HG02884 (cell line): ENCODE results near the gene CARMIL3.
"Not testable (repeated sequence)": the region's sequence is repeated elsewhere in the genome, so short reads cannot be mapped to it uniquely, and the experiment has no call there.

Experiments used
- ATAC-seq: cut with Tn5 transposase; IDR thresholded peaks from one replicate; pipeline ENCODE4 v1.9.1; 2021; ENCODE audit warnings: mild to moderate bottlenecking, moderate library complexity; ENCODE audit not compliant: unreplicated experiment

Gene CARMIL3

DNA sequence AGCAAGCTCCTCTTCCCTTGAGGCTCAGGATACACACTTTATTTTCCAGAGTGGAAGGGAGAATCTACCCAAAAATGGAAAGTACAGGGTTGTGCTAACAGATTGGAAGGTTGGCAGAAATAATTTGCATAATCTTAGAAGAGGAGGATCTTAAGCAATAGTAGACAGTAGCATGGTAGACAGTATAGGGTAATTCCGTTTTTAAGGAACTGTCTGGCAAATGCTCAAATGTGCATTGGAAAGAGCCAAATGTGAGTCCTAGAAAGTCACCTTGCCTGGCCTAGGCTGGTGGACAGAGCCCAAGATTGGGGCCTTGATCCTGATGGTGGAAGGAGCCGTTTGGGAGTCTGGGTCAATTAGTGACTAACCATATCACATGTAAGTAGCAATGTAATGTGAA, 13.1 kb upstream of the CARMIL3 start:
- ATAC-seq: no peak

DNA sequence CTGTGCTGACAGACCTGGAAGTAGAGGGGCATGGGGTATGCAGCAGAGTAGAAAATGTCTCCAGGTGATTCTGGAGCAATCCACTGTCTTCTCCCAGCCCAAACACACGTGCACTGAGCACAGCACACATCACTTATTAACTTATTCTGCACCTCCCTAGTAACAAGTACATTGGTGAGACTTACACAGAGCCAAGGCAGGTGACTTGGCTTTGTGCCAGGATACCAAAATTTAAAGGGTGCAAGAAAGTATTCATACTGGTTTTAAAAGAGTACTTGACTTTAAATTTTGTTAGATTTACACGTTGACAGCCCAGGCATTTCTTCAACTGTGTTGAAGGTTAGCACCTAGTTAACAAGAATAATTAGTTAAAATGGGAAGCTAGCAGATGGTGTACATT, 11.1 kb upstream of the CARMIL3 start:
- no peak for ATAC-seq

DNA sequence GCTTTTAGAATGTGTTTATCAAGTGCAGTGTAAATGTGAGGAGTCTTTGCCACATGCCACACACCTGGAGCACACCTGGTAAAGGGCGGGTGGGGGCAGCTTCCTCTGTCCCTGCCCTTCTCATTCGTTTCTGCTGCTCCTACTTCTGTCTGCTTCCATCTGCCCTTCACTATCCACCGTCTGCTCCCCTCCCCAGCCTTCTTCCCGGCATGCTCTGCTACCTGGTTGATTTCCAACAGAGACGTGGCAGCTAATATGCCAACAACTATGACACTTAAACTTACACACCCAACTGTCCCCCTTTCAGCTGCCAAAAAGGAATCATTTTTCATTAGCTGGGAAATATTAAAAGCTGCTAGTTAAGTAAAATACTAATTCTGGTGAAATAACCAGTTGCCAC, 9.1 kb upstream of the CARMIL3 start:
- no peak for ATAC-seq

DNA sequence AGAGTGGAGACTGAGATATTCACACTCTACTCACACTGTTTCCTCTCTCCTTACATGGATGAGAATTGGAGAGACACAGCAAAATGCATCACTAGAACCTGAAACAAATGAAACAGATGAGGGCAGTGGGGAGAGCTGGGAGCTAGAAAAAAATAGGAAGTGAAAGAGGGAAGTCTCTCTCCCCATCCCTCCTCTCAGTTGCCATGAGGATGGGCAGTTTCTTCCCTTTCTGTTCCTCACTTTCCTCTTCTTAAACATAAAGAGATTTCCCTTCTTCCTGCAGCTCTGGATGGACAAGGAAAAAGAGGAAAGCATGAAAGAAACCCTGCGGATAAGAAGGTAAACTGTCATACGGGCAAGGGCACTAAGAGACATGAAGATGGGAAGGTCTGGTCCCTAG, 2.8 kb upstream of the CARMIL3 start:
- ATAC-seq: not testable (repeated sequence)

DNA sequence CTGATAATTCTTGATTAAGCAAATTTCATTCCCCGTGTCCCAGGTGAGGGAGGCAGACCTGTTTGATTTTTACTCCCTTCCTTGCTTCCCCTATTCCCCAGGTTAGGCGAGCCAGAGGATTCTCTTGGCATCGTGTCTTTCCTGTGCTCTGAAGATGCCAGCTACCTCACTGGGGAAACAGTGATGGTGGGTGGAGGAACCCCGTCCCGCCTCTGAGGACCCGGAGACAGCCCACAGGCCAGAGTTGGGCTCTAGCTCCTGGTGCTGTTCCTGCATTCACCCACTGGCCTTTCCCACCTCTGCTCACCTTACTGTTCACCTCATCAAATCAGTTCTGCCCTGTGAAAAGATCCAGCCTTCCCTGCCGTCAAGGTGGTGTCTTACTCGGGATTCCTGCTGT, 1.1 kb upstream of the CARMIL3 start:
- not testable (repeated sequence) for ATAC-seq

DNA sequence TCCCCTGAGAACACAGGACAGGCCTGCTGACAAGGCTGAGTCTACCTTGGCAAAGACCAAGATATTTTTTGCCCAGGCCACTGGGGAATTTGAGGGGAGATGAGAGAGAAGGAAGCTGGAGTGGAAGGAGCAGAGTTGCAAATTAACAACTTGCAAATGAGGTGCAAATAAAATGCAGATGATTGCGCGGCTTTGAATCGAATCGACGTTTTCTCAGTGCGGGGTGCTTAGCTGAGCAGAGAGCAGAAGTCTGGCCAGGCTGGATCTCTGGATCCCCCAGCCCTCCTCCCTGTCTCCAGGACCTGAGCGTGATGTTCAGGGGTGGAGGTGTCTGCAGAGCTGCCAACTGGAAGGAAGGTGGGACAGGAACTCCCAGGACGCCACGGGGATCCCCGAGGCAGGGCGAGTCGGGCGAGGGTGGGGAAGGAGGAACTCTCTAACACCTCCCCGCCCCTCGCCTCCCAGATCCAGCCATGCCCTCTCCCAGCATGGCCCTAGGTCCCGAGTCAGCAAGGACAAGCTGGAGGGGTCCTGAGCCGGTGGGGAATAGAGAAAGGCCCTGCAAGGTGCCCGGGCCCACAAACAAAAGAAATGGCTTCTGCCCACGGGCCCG, 527 bp upstream of the CARMIL3 start:
- ATAC-seq: no peak

DNA sequence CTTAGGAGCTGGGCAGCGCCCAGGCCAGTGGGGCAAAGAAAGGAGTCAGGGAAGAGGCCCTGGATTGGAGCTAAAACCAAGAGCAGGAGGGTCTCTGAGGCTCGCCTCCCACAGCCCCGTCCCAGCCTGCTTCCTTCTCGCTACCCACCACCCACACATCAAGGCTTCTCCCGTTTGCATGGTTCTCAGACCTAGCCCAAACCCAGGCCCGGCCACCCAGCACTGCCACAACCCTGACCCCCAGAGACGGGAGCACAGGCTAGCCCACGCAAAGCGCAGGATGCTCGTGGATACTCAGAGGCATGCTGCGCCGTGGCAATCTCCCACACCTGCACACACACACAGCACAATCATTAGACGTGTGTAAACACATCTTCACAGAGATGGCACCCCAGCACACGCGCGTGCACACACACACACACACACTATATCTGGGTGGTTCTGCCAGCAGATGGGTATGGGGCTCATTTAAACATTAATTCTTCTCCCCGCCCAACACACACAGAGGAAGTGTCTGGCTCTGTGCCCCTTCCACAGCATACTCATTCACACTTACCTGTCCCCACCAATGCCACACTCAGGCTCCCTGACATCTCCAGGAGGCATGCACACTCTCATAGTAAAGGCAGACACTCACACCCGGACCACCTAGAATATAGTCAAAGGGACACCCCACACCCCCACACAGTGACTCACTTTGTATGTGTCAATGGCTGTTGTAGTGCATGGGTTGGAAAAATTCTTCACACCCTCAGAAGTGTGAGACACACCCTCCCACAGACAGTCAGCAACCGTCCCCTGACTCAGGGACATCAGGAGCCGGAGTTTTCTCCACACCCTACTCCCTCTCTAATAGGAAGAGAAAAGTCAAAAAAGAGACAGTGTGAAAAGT, 1.1 kb downstream of the CARMIL3 start:
- no peak for ATAC-seq

DNA sequence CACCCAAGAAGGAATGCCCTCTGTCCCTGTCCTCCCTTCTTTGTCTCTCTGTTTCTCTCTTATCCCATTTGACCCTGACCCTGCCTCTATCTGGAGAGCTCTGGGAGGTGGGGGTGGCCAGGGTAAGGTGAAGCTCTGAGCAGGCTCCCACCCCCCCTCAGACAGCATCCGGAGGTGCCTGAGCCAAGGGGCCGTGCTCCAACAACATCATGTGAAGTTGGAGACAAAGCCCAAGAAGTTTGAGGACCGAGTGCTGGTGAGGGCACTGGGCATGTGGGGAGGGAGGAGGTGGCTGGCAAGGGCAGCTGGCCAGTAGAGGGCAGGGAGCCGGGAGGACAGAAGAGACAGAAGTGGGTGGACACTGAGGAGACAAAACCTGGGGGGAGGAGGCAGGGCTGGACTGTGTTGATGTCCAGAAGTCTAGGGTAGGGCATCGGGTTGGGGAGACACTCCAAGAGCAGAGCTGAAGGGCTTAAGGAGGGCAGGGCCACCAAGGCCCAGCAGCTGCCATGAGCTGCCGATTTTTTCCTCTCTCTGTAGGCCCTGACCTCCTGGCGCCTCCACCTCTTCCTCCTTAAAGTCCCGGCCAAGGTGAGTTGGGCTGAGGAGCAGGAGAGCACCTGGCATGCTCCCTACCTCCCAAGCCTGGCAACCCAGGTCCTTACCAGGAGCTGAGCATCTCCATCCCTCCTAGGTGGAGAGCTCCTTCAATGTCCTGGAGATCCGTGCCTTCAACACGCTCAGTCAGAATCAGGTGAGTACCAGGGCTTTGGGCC, 1.9 kb downstream of the CARMIL3 start:
- no peak for ATAC-seq

DNA sequence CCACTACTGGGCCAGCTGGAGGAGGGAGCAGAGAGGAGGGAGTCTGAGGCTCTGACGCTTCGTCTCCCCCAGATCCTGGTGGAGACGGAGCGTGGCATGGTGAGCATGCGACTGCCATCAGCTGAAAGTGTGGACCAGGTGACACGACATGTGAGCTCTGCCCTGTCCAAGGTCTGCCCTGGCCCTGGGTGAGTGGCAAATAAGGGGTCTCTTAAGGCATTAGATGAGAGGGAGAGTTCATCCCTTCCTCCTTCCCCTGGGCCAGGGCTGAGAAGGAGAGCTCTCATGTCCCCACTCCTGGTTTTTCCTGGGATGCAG, 2.5 kb downstream of the CARMIL3 start:
- no peak for ATAC-seq

DNA sequence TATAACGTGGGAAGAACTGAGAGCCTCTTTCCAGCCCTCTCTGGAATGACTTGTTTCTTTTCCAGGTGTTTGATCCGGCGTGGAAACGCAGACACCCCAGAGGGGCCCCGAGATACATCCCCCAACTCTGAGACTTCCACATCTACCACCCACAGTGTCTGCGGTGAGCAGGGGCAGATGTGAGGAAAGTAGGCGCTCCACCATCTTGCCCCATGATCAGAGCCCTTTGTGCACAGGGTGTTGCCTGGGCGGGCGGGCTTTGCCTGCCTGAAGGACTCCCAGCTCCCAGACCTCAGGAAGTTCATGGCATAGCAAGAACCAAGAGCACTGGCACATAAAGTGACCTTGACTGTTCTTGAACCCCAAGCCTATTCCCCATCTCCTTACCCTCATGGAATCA, 2.8 kb downstream of the CARMIL3 start:
- no peak for ATAC-seq

DNA sequence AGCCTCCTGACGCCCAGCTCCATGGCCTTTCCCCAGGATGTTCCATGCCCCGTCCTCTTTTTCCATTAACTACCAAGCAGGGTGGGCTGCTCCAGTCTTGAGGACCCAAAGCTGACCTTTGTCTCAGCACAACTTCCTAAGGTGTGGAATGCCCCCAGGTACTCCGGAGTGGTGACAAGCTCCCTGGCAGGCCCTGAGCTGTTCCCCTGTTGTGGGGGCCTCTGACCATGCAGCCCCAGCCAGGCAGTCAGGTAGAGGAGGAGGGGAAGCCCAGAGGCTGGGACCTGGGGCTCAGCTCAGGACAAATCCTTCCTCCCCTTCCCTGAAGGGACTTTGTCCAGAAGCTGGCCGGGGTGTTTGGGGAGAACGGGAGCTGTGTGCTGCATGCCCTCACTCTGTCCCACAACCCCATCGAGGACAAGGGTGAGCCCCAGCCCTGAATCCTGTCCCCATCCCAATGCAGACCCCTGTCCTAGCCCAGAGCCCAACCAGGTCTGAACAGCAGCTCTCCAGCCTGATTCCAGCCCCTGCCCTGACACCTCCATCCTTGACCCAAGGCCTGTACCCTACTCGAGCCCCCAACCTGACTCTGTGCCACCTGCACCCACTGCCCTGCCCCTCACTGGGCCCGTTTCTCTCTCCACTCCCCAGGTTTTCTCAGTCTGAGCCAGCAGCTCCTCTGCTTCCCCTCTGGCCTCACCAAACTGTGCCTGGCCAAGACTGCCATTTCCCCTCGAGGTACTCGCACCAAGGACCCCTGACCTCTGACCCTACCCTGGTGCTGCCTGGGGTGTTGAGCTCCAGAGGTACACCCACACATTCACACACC, 4.4 kb downstream of the CARMIL3 start:
- no peak for ATAC-seq

DNA sequence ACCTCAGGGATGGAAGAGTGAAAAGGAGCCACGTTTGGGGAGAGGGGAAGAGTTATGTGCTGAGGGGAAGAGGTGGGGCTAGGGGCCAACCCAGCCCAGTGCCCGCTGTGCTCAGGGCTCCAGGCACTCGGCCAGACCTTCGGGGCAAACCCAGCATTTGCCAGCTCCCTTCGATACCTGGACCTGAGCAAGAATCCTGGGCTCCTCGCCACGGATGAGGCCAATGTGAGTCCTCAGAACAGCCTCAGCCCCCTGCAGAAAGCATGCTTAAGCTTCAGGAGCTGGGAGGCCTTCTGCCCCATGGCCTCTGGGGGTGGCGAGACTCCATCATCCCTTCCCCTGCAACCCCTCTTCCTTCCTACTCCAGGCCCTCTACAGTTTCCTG, 5.0 kb downstream of the CARMIL3 start:
- no peak for ATAC-seq

DNA sequence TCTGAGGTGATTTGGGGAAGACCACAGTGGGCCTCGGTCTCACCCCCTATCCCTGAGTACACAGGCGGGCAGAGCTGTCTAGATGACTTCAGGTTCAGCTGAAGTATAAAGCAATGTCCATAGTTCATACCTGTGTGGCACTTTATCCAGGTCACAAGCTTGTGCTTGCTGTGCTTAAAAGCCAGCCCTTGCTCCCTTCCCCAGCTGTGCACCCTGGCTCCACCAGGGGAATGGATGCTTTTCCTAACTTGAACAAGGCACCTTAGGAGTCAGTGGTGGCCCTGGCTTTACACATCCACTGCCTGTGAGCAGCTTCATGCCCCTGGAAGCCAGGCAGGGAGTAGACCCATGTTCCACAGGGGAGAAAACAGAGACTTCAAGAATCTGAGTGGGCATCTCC, 5.5 kb downstream of the CARMIL3 start:
- ATAC-seq: no peak

DNA sequence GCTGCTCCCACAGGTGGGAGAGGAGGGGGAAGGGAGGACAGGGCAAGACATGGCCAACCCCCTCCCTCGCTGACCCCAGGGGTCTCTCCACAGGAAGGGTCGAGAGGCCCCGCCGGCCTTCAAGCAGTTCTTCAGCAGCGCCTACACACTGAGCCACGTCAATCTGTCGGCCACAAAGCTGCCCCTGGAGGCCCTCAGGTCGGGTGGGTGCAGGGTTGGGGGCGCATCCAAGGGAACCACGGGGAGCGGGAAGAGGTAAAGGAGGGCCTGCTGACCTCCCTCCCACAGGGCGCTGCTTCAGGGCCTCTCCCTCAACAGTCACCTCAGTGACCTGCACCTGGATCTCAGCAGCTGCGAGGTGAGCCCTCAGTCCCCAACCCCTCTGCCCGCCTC, 6.1 kb downstream of the CARMIL3 start:
- no peak for ATAC-seq

DNA sequence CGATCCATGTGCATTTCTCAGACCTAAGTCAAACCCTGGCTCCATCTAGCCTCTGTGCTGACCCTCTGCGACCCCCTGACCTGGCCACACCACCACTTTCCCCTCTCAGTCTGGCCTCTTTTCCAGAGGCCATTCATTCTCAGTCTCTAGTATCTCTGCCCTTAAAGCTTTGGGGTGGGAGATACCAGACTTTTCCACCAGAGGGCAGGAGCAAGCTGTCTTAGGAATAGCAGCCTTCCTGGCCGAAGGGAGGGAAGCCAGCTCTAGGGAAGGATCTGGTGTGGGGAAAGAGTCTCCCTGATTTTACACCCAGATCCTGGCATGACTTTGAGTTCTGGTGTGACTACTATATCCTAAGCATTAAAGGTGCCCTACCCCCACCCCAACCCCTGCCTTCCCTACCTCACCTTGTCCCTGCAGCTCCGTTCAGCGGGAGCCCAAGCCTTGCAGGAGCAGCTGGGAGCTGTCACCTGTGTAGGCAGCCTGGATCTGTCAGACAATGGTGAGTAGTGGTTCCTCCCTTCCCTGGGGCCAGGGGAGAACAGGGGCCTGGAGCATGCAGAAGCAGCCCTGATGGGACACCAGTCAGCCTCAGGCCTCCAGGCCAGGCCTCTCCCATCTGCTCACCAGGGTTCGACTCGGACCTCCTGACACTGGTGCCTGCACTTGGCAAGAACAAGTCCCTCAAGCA, 6.6 kb downstream of the CARMIL3 start:
- no peak for ATAC-seq

DNA sequence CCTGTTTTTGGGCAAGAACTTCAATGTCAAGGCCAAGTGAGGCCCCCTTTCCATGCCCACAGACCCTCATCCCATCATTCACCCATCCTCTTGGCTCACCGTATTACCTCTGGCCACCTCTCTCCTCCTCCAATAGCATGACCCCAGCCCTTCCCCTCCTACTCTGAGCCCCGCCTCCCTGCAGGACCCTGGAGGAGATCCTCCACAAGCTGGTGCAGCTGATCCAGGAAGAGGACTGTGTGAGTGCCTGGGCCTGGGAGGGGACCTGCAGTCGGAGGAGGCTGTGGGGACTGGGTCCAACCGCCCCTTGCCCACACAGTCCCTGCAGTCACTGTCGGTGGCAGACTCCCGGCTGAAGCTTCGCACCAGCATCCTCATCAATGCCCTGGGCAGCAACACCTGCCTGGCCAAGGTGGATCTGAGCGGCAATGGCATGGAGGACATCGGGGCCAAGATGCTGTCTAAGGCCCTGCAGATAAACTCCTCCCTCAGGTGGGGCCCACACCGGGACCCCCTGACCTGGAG, 7.2 kb downstream of the CARMIL3 start:
- no peak for ATAC-seq

DNA sequence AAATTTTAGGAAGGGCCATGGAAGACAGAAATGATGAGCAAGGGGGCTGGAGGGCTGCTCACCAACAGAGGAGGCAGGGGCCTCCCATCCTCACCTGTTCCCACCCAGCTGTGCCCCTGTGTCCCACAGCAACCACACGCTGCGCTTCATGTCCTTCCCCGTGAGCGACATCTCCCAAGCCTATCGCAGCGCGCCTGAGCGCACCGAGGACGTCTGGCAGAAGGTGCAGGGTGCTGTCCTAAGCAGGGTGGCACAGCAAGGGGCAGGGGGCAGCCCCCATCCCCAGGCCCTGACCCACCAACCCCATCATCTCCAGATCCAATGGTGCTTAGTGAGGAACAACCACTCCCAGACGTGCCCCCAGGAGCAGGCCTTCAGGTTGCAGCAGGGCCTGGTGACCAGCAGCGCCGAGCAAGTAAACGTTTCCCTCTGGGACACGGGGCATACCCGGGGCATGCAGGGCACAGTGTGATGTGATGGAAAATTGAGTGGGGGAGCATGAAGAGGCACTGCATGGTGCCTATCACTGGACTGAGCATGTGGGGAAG, 8.1 kb downstream of the CARMIL3 start:
- ATAC-seq: no peak

DNA sequence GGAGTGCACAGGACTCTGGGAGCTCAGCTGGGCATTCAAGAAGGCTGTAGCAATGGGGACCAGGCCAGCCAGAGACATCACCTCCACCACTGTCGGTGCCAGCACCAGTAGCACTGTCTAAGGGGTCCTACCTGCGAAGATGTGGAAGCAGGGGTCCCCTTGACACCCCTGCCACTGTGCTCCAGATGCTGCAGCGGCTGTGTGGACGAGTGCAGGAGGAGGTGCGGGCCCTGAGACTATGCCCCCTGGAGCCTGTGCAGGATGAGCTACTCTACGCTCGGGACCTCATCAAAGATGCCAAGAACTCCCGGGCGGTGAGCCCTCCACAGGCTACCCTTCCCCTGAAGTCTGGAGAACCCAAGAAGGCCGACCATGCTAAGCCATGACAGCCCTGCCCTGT, 8.6 kb downstream of the CARMIL3 start:
- no peak for ATAC-seq

DNA sequence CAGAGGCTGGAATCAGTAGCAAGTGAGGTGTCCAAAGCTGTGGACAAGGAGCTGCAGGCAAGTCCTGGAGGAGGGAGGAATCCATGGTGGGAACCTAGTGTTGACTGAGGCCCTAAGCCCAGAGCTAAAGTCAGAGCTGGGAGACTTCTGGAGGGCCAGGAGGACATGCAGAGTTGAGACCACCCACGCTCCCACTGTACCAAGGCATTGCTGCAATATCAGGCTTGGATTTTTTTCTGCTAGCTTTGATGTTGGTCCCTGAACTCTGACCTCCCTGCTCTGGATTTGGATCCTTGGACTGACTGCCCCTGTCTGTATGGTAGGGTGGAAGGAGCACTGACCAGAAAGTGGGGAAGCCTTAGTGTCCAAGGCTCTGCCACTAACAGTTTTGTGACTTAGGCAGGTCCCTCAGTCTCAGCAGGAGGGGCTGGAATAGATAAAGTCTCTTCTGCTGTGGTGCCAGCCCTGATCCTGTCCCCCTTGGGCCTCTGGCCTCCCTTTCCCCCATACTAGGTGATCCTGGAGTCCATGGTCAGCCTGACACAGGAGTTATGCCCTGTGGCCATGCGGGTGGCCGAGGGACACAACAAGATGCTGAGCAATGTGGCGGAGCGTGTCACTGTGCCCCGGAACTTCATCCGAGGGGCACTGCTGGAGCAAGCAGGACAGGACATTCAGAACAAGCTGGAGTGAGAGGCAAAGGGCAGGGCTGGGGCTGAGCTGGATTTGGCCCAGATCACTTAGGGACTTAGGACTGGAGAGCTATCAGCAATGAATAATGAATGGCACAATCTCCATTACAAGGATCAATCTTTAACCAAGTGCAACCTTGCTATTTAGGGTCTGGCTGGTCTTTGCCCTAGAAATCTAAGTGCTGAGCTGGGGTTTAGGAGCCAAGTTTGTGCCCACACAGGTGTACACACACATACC, 9.4 kb downstream of the CARMIL3 start:
- ATAC-seq: no peak
